Peyer's patch (tissue), 4 donors: ENCODE results near the gene CFAP61. TPM values are rescaled to one million over a fixed set of nuclear protein-coding genes. Genes with fewer than 3 reads are reported as not detected.

Source experiments
- DNase-seq, 3 donors: peaks; one replicate each; pipeline ENCODE4 v3.0.0-alpha.2; 2017 to 2019
- H3K27ac ChIP-seq, 4 donors: fragments of 200-600 bp; sonication (generic); one replicate each; pipeline ENCODE4 v1.5.1; 2016 to 2019
- H3K27me3 ChIP-seq, 2 donors: fragments of 200-600 bp; sonication (generic); one replicate each; pipeline ENCODE4 v1.5.1; 2019
- H3K36me3 ChIP-seq, 3 donors: fragments of 200-600 bp; sonication (generic); one replicate each; pipeline ENCODE4 v1.5.1; 2016 to 2019
- H3K4me1 ChIP-seq, 4 donors: fragments of 200-600 bp; sonication (generic); one replicate each; pipeline ENCODE4 v1.5.1; 2016 to 2019
- H3K4me3 ChIP-seq, 4 donors: fragments of 200-600 bp; sonication (generic); 1 replicate in 3 of 4; 2 replicates in 1 of 4; pipeline ENCODE4 v1.5.1; 2016 to 2019; ENCODE audit warnings: mild to moderate bottlenecking in 1 of 4
- H3K9me3 ChIP-seq, 4 donors: fragments of 200-600 bp; sonication (generic); one replicate each; pipeline ENCODE4 v1.5.1; 2016 to 2019; ENCODE audit warnings: mild to moderate bottlenecking in 1 of 4
- POLR2A ChIP-seq, 2 donors: fragments of 450-650 bp; IDR thresholded peaks; one replicate each; pipeline ENCODE4 v1.5.1; 2017; ENCODE audit warnings: antibody characterized with exemption in 2 of 2, mild to moderate bottlenecking in 2 of 2, moderate library complexity in 2 of 2
- total RNA-seq, 4 donors: library from RNA; depleted of rRNA; stranded (reverse); fragments of >200 nt; gene quantifications; one replicate each; pipeline ENCODE4 v1.1.0, GENCODE V29; 2016
- TF ChIP-seq, protein P1 (sequence below), 6 experiments: fragments of 450-650 bp in 4 of 6; fragments of 200-600 bp in 2 of 6; sonication (generic) in 1 of 6; IDR thresholded peaks; one replicate each; pipeline ENCODE4 v1.5.1; 2017 to 2019; ENCODE audit warnings: antibody characterized with exemption in 6 of 6, mild to moderate bottlenecking in 3 of 6, moderate library complexity in 1 of 6

CFAP61 gene
- total RNA-seq, 4 donors from 2014 or later: not detected

GRCh38 chr20:20078041-20078440 lies 25.7 kb downstream of the CFAP61 start:
- Histone ChIP-seq H3K4me1 (no peaks in the 10 kb centered on the region), H3K9me3 (no peaks in the 10 kb centered on the region), H3K27me3 (no peaks in the 10 kb centered on the region), H3K4me3 (no peak overlapping the region), H3K27ac (no peak overlapping the region), H3K36me3 (no peaks in the 10 kb centered on the region)
- no peak for DNase-seq
- TF ChIP-seq, protein P1, sequence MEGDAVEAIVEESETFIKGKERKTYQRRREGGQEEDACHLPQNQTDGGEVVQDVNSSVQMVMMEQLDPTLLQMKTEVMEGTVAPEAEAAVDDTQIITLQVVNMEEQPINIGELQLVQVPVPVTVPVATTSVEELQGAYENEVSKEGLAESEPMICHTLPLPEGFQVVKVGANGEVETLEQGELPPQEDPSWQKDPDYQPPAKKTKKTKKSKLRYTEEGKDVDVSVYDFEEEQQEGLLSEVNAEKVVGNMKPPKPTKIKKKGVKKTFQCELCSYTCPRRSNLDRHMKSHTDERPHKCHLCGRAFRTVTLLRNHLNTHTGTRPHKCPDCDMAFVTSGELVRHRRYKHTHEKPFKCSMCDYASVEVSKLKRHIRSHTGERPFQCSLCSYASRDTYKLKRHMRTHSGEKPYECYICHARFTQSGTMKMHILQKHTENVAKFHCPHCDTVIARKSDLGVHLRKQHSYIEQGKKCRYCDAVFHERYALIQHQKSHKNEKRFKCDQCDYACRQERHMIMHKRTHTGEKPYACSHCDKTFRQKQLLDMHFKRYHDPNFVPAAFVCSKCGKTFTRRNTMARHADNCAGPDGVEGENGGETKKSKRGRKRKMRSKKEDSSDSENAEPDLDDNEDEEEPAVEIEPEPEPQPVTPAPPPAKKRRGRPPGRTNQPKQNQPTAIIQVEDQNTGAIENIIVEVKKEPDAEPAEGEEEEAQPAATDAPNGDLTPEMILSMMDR (IDR thresholded peaks at IDR 0.05): no peak
- TF ChIP-seq POLR2A (IDR thresholded peaks at IDR 0.05): no peak

GRCh38 chr20:20079102-20079784 lies 26.9 kb downstream of the CFAP61 start:
- Histone ChIP-seq H3K36me3 (no peaks in the 10 kb centered on the region), H3K27me3 (no peaks in the 10 kb centered on the region), H3K27ac (no peak overlapping the region), H3K9me3 (no peaks in the 10 kb centered on the region), H3K4me1 (no peaks in the 10 kb centered on the region), H3K4me3 (no peak overlapping the region)
- DNase-seq: peak in 1 of 3 donors; percentile 47
- TF ChIP-seq, protein P1 (IDR thresholded peaks at IDR 0.05): no peak
- TF ChIP-seq POLR2A (IDR thresholded peaks at IDR 0.05): no peak

- TF ChIP-seq, protein P1 (IDR thresholded peaks at IDR 0.05): peak in 4 of 6 experiments; percentile 36 to 55 (median 52)
- TF ChIP-seq POLR2A (IDR thresholded peaks at IDR 0.05): no peak
These were observed 31.5 kb downstream of the CFAP61 start for GRCh38 chr20:20083807-20084206.

GRCh38 chr20:20084296-20084752 lies 32.0 kb downstream of the CFAP61 start:
- H3K27me3 ChIP-seq: no peaks in the 10 kb centered on the region
- no peak overlapping the region for H3K4me3 ChIP-seq
- no peak overlapping the region for H3K27ac ChIP-seq
- H3K36me3 ChIP-seq: no peaks in the 10 kb centered on the region
- no peaks in the 10 kb centered on the region for H3K4me1 ChIP-seq
- H3K9me3 ChIP-seq: no peaks in the 10 kb centered on the region
- DNase-seq: no peak
- TF ChIP-seq, protein P1 (IDR thresholded peaks at IDR 0.05): no peak
- TF ChIP-seq POLR2A (IDR thresholded peaks at IDR 0.05): no peak

More at GRCh38 chr20:20083807-20084206, 31.5 kb downstream of the CFAP61 start:
- Histone ChIP-seq H3K4me1 (no peaks in the 10 kb centered on the region), H3K36me3 (no peaks in the 10 kb centered on the region), H3K9me3 (no peaks in the 10 kb centered on the region), H3K27ac (no peak overlapping the region), H3K27me3 (no peaks in the 10 kb centered on the region), H3K4me3 (no peak overlapping the region)
- DNase-seq: no peak

- TF ChIP-seq POLR2A (IDR thresholded peaks at IDR 0.05): no peak
- TF ChIP-seq, protein P1 (IDR thresholded peaks at IDR 0.05): no peak
- no peak overlapping the region for H3K27ac ChIP-seq
- no peak for DNase-seq
These were observed 32.7 kb downstream of the CFAP61 start for GRCh38 chr20:20085071-20085470.

More at GRCh38 chr20:20085071-20085470, 32.7 kb downstream of the CFAP61 start:
- Histone ChIP-seq H3K4me3 (no peak overlapping the region), H3K27me3 (no peaks in the 10 kb centered on the region), H3K4me1 (no peaks in the 10 kb centered on the region), H3K36me3 (no peaks in the 10 kb centered on the region), H3K9me3 (no peaks in the 10 kb centered on the region)
